Esophagus muscularis mucosa (tissue), 4 donors: ENCODE results near the gene RAB11B.

Experiments used
- CTCF ChIP-seq, 3 experiments: fragments of 200-600 bp in 2 of 3; fragments of 450-650 bp in 1 of 3; sonication (generic) in 2 of 3; IDR thresholded peaks; one replicate each; pipeline ENCODE4 v1.5.1; 2017 to 2019; ENCODE audit warnings: antibody characterized with exemption in 3 of 3, mild to moderate bottlenecking in 2 of 3, moderate library complexity in 1 of 3
- EP300 ChIP-seq: sonication (generic); formaldehyde crosslinking; IDR thresholded peaks from one replicate; pipeline ENCODE4 v1.6.1; 2017; ENCODE audit warnings: antibody characterized with exemption
- POLR2A ChIP-seq: fragments of 450-650 bp; IDR thresholded peaks from one replicate; pipeline ENCODE4 v1.6.1; 2017; ENCODE audit warnings: antibody characterized with exemption, moderate library complexity, mild to moderate bottlenecking, low read depth

- no peak for TF ChIP-seq CTCF (IDR thresholded peaks at IDR 0.05)
- no peak for TF ChIP-seq POLR2A
- TF ChIP-seq EP300, result no peak
Measured at GRCh38 chr19:8401981-8402411, 11.8 kb downstream of the RAB11B start.
